GM12878 (cell line): ENCODE data around the gene NUP214. TPM values are rescaled to one million over a fixed set of nuclear protein-coding genes. Genes with fewer than 3 reads are reported as not detected.

ENCODE experiments used
- ATAC-seq: fragments of 200-7000 bp; cut with Tn5 transposase; 3 replicates; pipeline ENCODE4 v1.9.1; 2020; ENCODE audit warnings: mild to moderate bottlenecking, moderate library complexity
- BruUV-seq: library from RNA; stranded (reverse); fragments of 400-500 nt; replicated peaks from 2 replicates; lab custom pipeline; 2021; lab: Mats Ljungman, UMichigan
- CTCF ChIA-PET: fragments of 300-600 bp; sonication (Branson Sonifier 250); formaldehyde crosslinking; extraction: SDS; loops from one replicate; lab custom pipeline; 2021; ENCODE audit warnings: inconsistent platforms; lab: Yijun Ruan, JAX
- POLR2A ChIA-PET: fragments of 350-600 bp; formaldehyde crosslinking; extraction: SDS; loops from one replicate; lab custom pipeline; 2021; ENCODE audit warnings: inconsistent platforms; lab: Charles Lee
- RAD21 ChIA-PET: fragments of 300-600 bp; sonication (Branson Sonifier 250); formaldehyde crosslinking; loops from one replicate; lab custom pipeline; 2023; ENCODE audit warnings: antibody characterized with exemption; ENCODE audit not compliant: unreplicated experiment; lab: Charles Lee
- SMC1A ChIA-PET: fragments of 300-600 bp; sonication (Branson Sonifier 250); formaldehyde crosslinking; loops from one replicate; lab custom pipeline; 2023; ENCODE audit not compliant: unreplicated experiment, uncharacterized antibody; lab: Charles Lee
- DNase-seq: peaks from one replicate; pipeline ENCODE4 v3.0.0-alpha.2; 2011; ENCODE audit warnings: low read depth, low spot score
- FAIRE-seq: peaks from 3 replicates; lab custom pipeline; 2011; peaks lifted over from hg19 to GRCh38; lab: Jason Lieb, UNC
- H2AFZ ChIP-seq: 2 replicates; pipeline ENCODE4 v1.6.0; 2011; ENCODE audit warnings: low read depth, low read length, control low read depth; ENCODE audit not compliant: control insufficient read depth
- H3K27ac ChIP-seq: 2 replicates; pipeline ENCODE4 v1.5.1; 2011; ENCODE audit warnings: control low read depth; ENCODE audit not compliant: control insufficient read depth, insufficient read depth
- H3K27me3 ChIP-seq, 2 experiments: replicated peaks in 1 of 2; 2 replicates each; pipeline versions ENCODE4 v1.6.0 to v1.6.1; 2011; ENCODE audit warnings: low read length in 1 of 2; ENCODE audit not compliant: control insufficient read depth in 2 of 2, insufficient read depth in 2 of 2
- H3K36me3 ChIP-seq, 2 experiments: 2 replicates each; pipeline ENCODE4 v1.5.1; 2011; ENCODE audit warnings: low read length in 1 of 2; ENCODE audit not compliant: control insufficient read depth in 2 of 2, insufficient read depth in 2 of 2
- H3K4me1 ChIP-seq: 2 replicates; pipeline ENCODE4 v1.6.1; 2011; ENCODE audit warnings: mild to moderate bottlenecking, low read length, moderate library complexity, mixed read lengths; ENCODE audit not compliant: control insufficient read depth, insufficient read depth
- H3K4me2 ChIP-seq: 2 replicates; pipeline ENCODE4 v1.6.0; 2011; ENCODE audit warnings: control low read depth; ENCODE audit not compliant: control insufficient read depth, insufficient read depth
- H3K4me3 ChIP-seq: fragments of 200-600 bp; sonication (generic); 2 replicates; pipeline ENCODE4 v1.5.1; 2016
- H3K79me2 ChIP-seq: 2 replicates; pipeline ENCODE4 v1.6.0; 2011; ENCODE audit warnings: low read length; ENCODE audit not compliant: control insufficient read depth, insufficient read depth
- H3K9ac ChIP-seq: 2 replicates; pipeline ENCODE4 v1.8.0; 2011; ENCODE audit warnings: low read length, control low read depth, mixed read lengths; ENCODE audit not compliant: control insufficient read depth, insufficient read depth
- H3K9me3 ChIP-seq: replicated peaks from 3 replicates; pipeline ENCODE4 v1.5.1; 2011; ENCODE audit warnings: mild to moderate bottlenecking, low read length; ENCODE audit not compliant: control insufficient read depth, insufficient read depth
- H4K20me1 ChIP-seq: 2 replicates; pipeline ENCODE4 v1.6.0; 2011; ENCODE audit not compliant: control insufficient read depth, insufficient read depth
- BRCA1 ChIP-seq: IDR thresholded peaks from 2 replicates; pipeline ENCODE4 v1.6.1; 2011; ENCODE audit warnings: low read depth, low read length, improper control_type of control experiment
- CHD4 ChIP-seq: fragments of 200-600 bp; sonication (generic); IDR thresholded peaks from 2 replicates; pipeline ENCODE4 v1.6.1; 2016; ENCODE audit warnings: mild to moderate bottlenecking
- CTCF ChIP-seq, 3 experiments: IDR thresholded peaks in 2 of 3; conservative IDR thresholded peaks in 1 of 3; 2 replicates each; pipeline ENCODE4 v1.5.1; 2011; ENCODE audit warnings: low read depth in 3 of 3, low read length in 3 of 3, mild to moderate bottlenecking in 3 of 3, control low read depth in 2 of 3, moderate library complexity in 2 of 3, inconsistent platforms in 1 of 3, mixed read lengths in 1 of 3; ENCODE audit not compliant: control insufficient read depth in 2 of 3, insufficient read depth in 1 of 3; ENCODE audit errors: extremely low read depth in 1 of 3
- CUX1 ChIP-seq: IDR thresholded peaks from 2 replicates; pipeline ENCODE4 v1.6.1; 2012; ENCODE audit warnings: improper control_type of control experiment, low read depth, low read length; ENCODE audit not compliant: insufficient replicate concordance
- FOXK2 ChIP-seq: fragments of 450-650 bp; IDR thresholded peaks from 2 replicates; pipeline ENCODE4 v1.6.1; 2017; ENCODE audit warnings: mild to moderate bottlenecking, moderate library complexity
- HCFC1 ChIP-seq: fragments of 150-350 bp; IDR thresholded peaks from 2 replicates; pipeline ENCODE4 v1.6.1; 2014; ENCODE audit warnings: low read length
- IKZF1 ChIP-seq: fragments of 450-650 bp; conservative IDR thresholded peaks from 2 replicates; pipeline ENCODE4 v1.6.1; 2017; ENCODE audit warnings: antibody characterized with exemption, mild to moderate bottlenecking
- KDM1A ChIP-seq: fragments of 200-600 bp; sonication (generic); IDR thresholded peaks from 2 replicates; pipeline ENCODE4 v1.6.1; 2016; ENCODE audit warnings: borderline replicate concordance
- KLF5 ChIP-seq: fragments of 450-650 bp; IDR thresholded peaks from 2 replicates; pipeline ENCODE4 v1.6.1; 2014; ENCODE audit warnings: mild to moderate bottlenecking; ENCODE audit not compliant: partially characterized antibody
- NR2C1 ChIP-seq: fragments of 450-650 bp; IDR thresholded peaks from 2 replicates; pipeline ENCODE4 v1.6.1; 2017; ENCODE audit warnings: antibody characterized with exemption, mild to moderate bottlenecking, moderate library complexity
- POLR2A ChIP-seq: IDR thresholded peaks from 2 replicates; pipeline ENCODE4 v1.6.1; 2011; ENCODE audit warnings: low read depth, mild to moderate bottlenecking, low read length
- WRNIP1 ChIP-seq: IDR thresholded peaks from 2 replicates; pipeline ENCODE4 v1.6.1; 2011; ENCODE audit warnings: low read depth, low read length, improper control_type of control experiment, borderline replicate concordance
- YY1 ChIP-seq: IDR thresholded peaks from 2 replicates; pipeline ENCODE4 v1.6.1; 2011; ENCODE audit warnings: low read depth, mild to moderate bottlenecking, low read length
- ZNF274 ChIP-seq: IDR thresholded peaks from one replicate; pipeline ENCODE4 v1.8.0; 2011; ENCODE audit not compliant: insufficient read length, insufficient read depth
- ZNF592 ChIP-seq: fragments of 450-650 bp; IDR thresholded peaks from 2 replicates; pipeline ENCODE4 v1.6.1; 2017; ENCODE audit warnings: mild to moderate bottlenecking, moderate library complexity
- WGBS: methylation state at CpG from one replicate; pipeline ENCODE4 v1.1.6; 2016; ENCODE audit warnings: low lambda C conversion rate; ENCODE audit not compliant: insufficient replicate concordance, insufficient coverage; ENCODE audit errors: missing lambda C conversion rate; 5-methylcytosine and 5-hydroxymethylcytosine counted together
- in situ Hi-C: fragments of 300-500 bp; cut with MboI; formaldehyde crosslinking; loops from 9 replicates; pipeline ENCODE4 v1.14.3; 2018; ENCODE audit warnings: mixed read lengths
- intact Hi-C: fragments of 100-400 bp; cut with micrococcal nuclease; formaldehyde crosslinking; loops from one replicate; pipeline ENCODE4 v1.14.2; 2022; ENCODE audit not compliant: unreplicated experiment
- polyA plus RNA-seq, 11 experiments: library from polyadenylated mRNA; depleted of rRNA in 4 of 11; unstranded in 6 of 11; stranded (reverse) in 5 of 11; fragments of >200 nt; fragmentation: Nextera tagmentation in 4 of 11; fragmentation: Illumina TruSeq in 1 of 11; extraction: Ambion mirVana in 4 of 11; extraction: Trizol in 1 of 11; gene quantifications; 1 replicate in 1 of 11; 2 replicates in 10 of 11; pipeline versions ENCODE4 v1.2.1 to v1.2.3, GENCODE V29; 2011 to 2016; ENCODE audit warnings: inconsistent platforms in 2 of 11, missing spikeins in 2 of 11, low read depth in 1 of 11
- total RNA-seq, 4 experiments: library from RNA; depleted of rRNA in 3 of 4; stranded (reverse); fragments of >200 nt in 3 of 4; fragmentation: Illumina TruSeq in 1 of 4; extraction: Trizol in 1 of 4; gene quantifications; 2 replicates each; pipeline versions ENCODE4 v1.2.1 to v1.2.3, GENCODE V29; 2013 to 2021

The NUP214 gene
- total and polyA plus RNA-seq, 10 of the 15 experiments (the other 5 are each of a cell fraction or from before 2014, with no cell fraction given) = 11.7 to 53.8 (median 17.6) TPM

GRCh38 chr9:131204285-131204684 is 78.9 kb downstream of the NUP214 start:
- ChIA-PET POLR2A (no interaction called here), RAD21 (no interaction called here), SMC1A (interaction anchor here (1.6 to 2.7 kb wide), 2 partner anchors 10 to 133 kb away, joined by 4 to 12 read pairs; no protein-coding TSS in a partner anchor), CTCF (interaction anchor here (1.1 to 3.2 kb wide), 3 partner anchors 10 to 133 kb away, joined by 3 to 12 read pairs (median 5); no protein-coding TSS in a partner anchor)
- intact Hi-C loops = no loop called here
- H3K9me3 ChIP-seq = no peaks in the 10 kb centered on the region
- in situ Hi-C loops = no loop called here
- no peak overlapping the region for H3K4me2 ChIP-seq
- no peaks in the 10 kb centered on the region for H3K27me3 ChIP-seq
- no TSS peak for BruUV-seq
- FAIRE-seq = no peak
- no peaks in the 10 kb centered on the region for H3K4me1 ChIP-seq
- no peaks in the 10 kb centered on the region for H3K79me2 ChIP-seq
- H3K9ac ChIP-seq = no peak overlapping the region
- no peak overlapping the region for H3K27ac ChIP-seq
- no peak for DNase-seq
- no peak for ATAC-seq
- no peak overlapping the region for H2AFZ ChIP-seq
- H3K36me3 ChIP-seq = peaks cover 3 to 38% of the 10 kb centered on the region in 2 experiments
- no peak overlapping the region for H3K4me3 ChIP-seq
- WGBS = 98% methylated on average over 8 of the region's 8 CpGs
- H4K20me1 ChIP-seq = no peaks in the 10 kb centered on the region
- no peak for TF ChIP-seq CUX1
- TF ChIP-seq CTCF (IDR thresholded peaks at IDR 0.05 in 2 of 3, conservative IDR thresholded peaks at IDR 0.05 in 1 of 3; ENCODE audit: control insufficient read depth in 2 of 3, extremely low read depth in 1 of 3, insufficient read depth in 1 of 3, low read depth in 3 of 3, low read length in 3 of 3) = no peak
- no peak for TF ChIP-seq CHD4
- no peak for TF ChIP-seq KDM1A
- TF ChIP-seq ZNF274 = no peak
- no peak for TF ChIP-seq BRCA1
- no peak for TF ChIP-seq YY1
- no peak for TF ChIP-seq WRNIP1
- no peak for TF ChIP-seq HCFC1
- no peak for TF ChIP-seq ZNF592
- TF ChIP-seq NR2C1 = no peak
- no peak for TF ChIP-seq IKZF1
- no peak for TF ChIP-seq FOXK2
- TF ChIP-seq KLF5 = no peak
- TF ChIP-seq POLR2A = no peak
